GM19395 (cell line): Measurements from ENCODE around the gene SORCS1.
A peak's percentile ranks its signal among the peaks of the same experiment; 100 is the strongest.

ENCODE experiments used
- ATAC-seq: cut with Tn5 transposase; IDR thresholded peaks from one replicate; pipeline ENCODE4 v1.9.1; 2021; ENCODE audit warnings: mild to moderate bottlenecking, moderate library complexity; ENCODE audit not compliant: unreplicated experiment

Gene SORCS1

GRCh38 chr10:106908225-106908624, 256.3 kb downstream of the SORCS1 start:
- ATAC-seq: no peak

- no peak for ATAC-seq
These were observed 260.3 kb downstream of the SORCS1 start for GRCh38 chr10:106904209-106904608.

GRCh38 chr10:106903180-106903579, 261.3 kb downstream of the SORCS1 start:
- no peak for ATAC-seq

- no peak for ATAC-seq
These were observed 264.4 kb downstream of the SORCS1 start for GRCh38 chr10:106900016-106900652.

- no peak for ATAC-seq
These were observed 266.1 kb downstream of the SORCS1 start for GRCh38 chr10:106898446-106898845.

- no peak for ATAC-seq
These were observed 266.8 kb downstream of the SORCS1 start for GRCh38 chr10:106897719-106898118.

- no peak for ATAC-seq
These were observed 269.8 kb downstream of the SORCS1 start for GRCh38 chr10:106894692-106895091.

GRCh38 chr10:106877574-106877973, 286.9 kb downstream of the SORCS1 start:
- ATAC-seq: no peak

GRCh38 chr10:106874604-106874889, 290.0 kb downstream of the SORCS1 start:
- ATAC-seq: no peak

- ATAC-seq: no peak
These were observed 290.5 kb downstream of the SORCS1 start for GRCh38 chr10:106873770-106874603.

- ATAC-seq: no peak
These were observed 292.3 kb downstream of the SORCS1 start for GRCh38 chr10:106872176-106872575.

- ATAC-seq: peak; percentile 42
These were observed 298.2 kb downstream of the SORCS1 start for GRCh38 chr10:106866244-106866845.

- no peak for ATAC-seq
These were observed 300.5 kb downstream of the SORCS1 start for GRCh38 chr10:106864031-106864430.

- no peak for ATAC-seq
These were observed 301.0 kb downstream of the SORCS1 start for GRCh38 chr10:106863549-106863948.

- ATAC-seq: no peak
These were observed 304.4 kb downstream of the SORCS1 start for GRCh38 chr10:106859892-106860652.

GRCh38 chr10:106857728-106858127, 306.8 kb downstream of the SORCS1 start:
- no peak for ATAC-seq

GRCh38 chr10:106857213-106857612, 307.3 kb downstream of the SORCS1 start:
- ATAC-seq: no peak

- ATAC-seq: peak; percentile 98
These were observed 327.4 kb downstream of the SORCS1 start for GRCh38 chr10:106836933-106837663.

- no peak for ATAC-seq
These were observed 331.7 kb downstream of the SORCS1 start for GRCh38 chr10:106832846-106833245.

- ATAC-seq: no peak
These were observed 334.0 kb downstream of the SORCS1 start for GRCh38 chr10:106830471-106830870.

- ATAC-seq: no peak
These were observed 334.5 kb downstream of the SORCS1 start for GRCh38 chr10:106830006-106830405.
